GM19025 (cell line): ENCODE results near the gene ZNF512.
"Not testable (repeated sequence)": the region's sequence is repeated elsewhere in the genome, so short reads cannot be mapped to it uniquely, and the experiment has no call there.

ENCODE experiments used
- ATAC-seq: cut with Tn5 transposase; IDR thresholded peaks from one replicate; pipeline ENCODE4 v1.9.1; 2021; ENCODE audit warnings: mild to moderate bottlenecking, low read depth, moderate library complexity; ENCODE audit not compliant: unreplicated experiment

Gene ZNF512

GRCh38 chr2:27582695-27583389, at the start of gene ZNF512:
TSS of gene ZNF512 (plus strand) at chr2:27583042. CDS start at chr2:27583113, 71 bp downstream.
- peak; percentile 95 for ATAC-seq

- ATAC-seq = no peak
Measured at GRCh38 chr2:27537287-27537686, 45.6 kb upstream of the ZNF512 start.

- not testable (repeated sequence) for ATAC-seq
Measured at GRCh38 chr2:27538839-27539450, 43.9 kb upstream of the ZNF512 start.

- not testable (repeated sequence) for ATAC-seq
Measured at GRCh38 chr2:27539649-27540048, 43.2 kb upstream of the ZNF512 start.

GRCh38 chr2:27544143-27544821, 38.6 kb upstream of the ZNF512 start:
- ATAC-seq = no peak

- ATAC-seq = no peak
Measured at GRCh38 chr2:27545348-27546141, 37.3 kb upstream of the ZNF512 start.

- ATAC-seq = no peak
Measured at GRCh38 chr2:27549303-27549702, 33.5 kb upstream of the ZNF512 start.

- ATAC-seq = no peak
Measured at GRCh38 chr2:27551514-27551913, 31.3 kb upstream of the ZNF512 start.

- ATAC-seq = no peak
Measured at GRCh38 chr2:27552941-27553340, 29.9 kb upstream of the ZNF512 start.

- ATAC-seq = not testable (repeated sequence)
Measured at GRCh38 chr2:27554451-27554850, 28.4 kb upstream of the ZNF512 start.

- ATAC-seq = no peak
Measured at GRCh38 chr2:27559228-27559627, 23.6 kb upstream of the ZNF512 start.

- ATAC-seq = no peak
Measured at GRCh38 chr2:27561060-27561459, 21.8 kb upstream of the ZNF512 start.

GRCh38 chr2:27566628-27567027, 16.2 kb upstream of the ZNF512 start:
- ATAC-seq = no peak

- ATAC-seq = no peak
Measured at GRCh38 chr2:27569398-27569797, 13.4 kb upstream of the ZNF512 start.

GRCh38 chr2:27571197-27571596, 11.6 kb upstream of the ZNF512 start:
- ATAC-seq = no peak

GRCh38 chr2:27571681-27572080, 11.2 kb upstream of the ZNF512 start:
- no peak for ATAC-seq

GRCh38 chr2:27572439-27572838, 10.4 kb upstream of the ZNF512 start:
- ATAC-seq = no peak

- ATAC-seq = no peak
Measured at GRCh38 chr2:27572998-27573429, 9.8 kb upstream of the ZNF512 start.

GRCh38 chr2:27573452-27573851, 9.4 kb upstream of the ZNF512 start:
- no peak for ATAC-seq

- ATAC-seq = no peak
Measured at GRCh38 chr2:27581417-27582128, 1.3 kb upstream of the ZNF512 start.
